GM23248 (cell line): Measurements from ENCODE around the gene KCND2.

Experiments used
- EZH2 ChIP-seq: fragments of 200-600 bp; sonication (generic); IDR thresholded peaks from 2 replicates; pipeline ENCODE4 v1.6.1; 2018; ENCODE audit warnings: antibody characterized with exemption, mild to moderate bottlenecking; ENCODE audit not compliant: insufficient read depth, poor library complexity, severe bottlenecking
- EZH2phosphoT487 ChIP-seq: fragments of 200-600 bp; sonication (generic); IDR thresholded peaks from 2 replicates; pipeline ENCODE4 v1.6.1; 2018; ENCODE audit warnings: antibody characterized with exemption, moderate library complexity, mild to moderate bottlenecking, low read depth; ENCODE audit not compliant: insufficient read depth

DNA sequence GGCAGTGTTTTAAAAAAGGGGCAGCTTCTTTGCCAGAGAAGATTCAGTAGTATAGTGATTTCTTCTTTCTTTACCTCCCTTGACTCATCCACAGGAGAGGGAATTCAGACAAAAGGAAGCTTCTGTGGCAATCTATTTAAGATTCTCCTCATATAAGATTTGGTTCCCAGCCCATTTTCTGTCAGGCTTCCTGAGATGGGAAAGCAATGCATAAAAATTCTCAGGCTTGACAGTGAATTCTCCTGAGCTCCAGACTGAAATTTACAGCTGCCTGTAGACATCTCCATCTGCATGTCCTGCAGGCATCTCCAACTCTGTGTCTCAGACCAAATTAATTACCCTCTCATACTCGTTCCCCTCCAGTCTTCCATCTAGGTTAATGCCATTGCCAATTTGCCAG lies 512.1 kb downstream of the KCND2 start:
- TF ChIP-seq EZH2 (no peak), EZH2phosphoT487 (no peak)
